Measurements from ENCODE around the gene CSF1R.

DNA sequence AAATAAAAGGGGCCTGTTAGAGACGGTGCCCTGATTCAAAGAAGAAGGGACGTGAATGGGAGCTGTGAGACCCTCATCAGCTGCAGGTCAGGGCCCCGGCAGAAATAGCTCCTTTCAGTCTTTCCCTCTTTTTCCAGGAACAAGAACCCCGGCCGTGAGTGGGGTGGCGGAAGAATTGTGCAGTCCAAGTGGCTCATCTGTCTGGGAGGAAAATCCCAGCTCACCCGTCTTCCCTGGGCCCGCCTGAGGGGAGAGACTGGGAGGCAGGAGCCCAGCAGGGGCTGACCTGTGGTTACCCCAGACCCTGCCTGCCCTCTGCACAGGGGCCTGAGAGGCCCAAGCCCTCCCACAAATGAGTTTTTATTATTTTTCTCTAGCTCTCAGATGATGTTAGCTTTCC lies 24.8 kb upstream of the CSF1R start:
- TF ChIP-seq, protein P1, sequence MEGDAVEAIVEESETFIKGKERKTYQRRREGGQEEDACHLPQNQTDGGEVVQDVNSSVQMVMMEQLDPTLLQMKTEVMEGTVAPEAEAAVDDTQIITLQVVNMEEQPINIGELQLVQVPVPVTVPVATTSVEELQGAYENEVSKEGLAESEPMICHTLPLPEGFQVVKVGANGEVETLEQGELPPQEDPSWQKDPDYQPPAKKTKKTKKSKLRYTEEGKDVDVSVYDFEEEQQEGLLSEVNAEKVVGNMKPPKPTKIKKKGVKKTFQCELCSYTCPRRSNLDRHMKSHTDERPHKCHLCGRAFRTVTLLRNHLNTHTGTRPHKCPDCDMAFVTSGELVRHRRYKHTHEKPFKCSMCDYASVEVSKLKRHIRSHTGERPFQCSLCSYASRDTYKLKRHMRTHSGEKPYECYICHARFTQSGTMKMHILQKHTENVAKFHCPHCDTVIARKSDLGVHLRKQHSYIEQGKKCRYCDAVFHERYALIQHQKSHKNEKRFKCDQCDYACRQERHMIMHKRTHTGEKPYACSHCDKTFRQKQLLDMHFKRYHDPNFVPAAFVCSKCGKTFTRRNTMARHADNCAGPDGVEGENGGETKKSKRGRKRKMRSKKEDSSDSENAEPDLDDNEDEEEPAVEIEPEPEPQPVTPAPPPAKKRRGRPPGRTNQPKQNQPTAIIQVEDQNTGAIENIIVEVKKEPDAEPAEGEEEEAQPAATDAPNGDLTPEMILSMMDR (conservative IDR thresholded peaks at IDR 0.05) = no peak
- TF ChIP-seq ZFX (IDR thresholded peaks at IDR 0.05) = no peak

Data from C4-2B (cell line).